ENCODE results near the gene EBF4.

DNA sequence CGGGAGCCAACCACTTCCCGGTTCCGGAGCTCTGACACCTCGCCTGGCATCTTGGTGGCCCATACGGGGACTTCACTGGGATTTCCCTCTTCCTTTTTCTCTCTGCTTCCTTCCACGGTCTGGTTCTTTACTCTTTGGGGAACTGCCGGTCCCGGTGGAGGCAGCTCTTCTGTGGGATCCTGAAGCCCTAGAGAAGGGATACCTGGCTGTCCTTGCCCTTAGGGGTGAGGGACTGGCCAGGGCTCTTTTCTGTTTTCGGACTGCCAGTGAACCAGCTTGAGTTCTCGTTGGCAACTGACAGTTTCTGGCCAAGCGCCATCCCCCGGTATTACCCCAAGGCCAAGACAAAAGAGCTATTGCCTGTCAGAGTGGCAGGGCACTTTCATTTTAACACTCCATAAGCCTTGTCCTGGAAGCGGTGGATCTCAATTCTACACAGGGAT lies 108.7 kb downstream of the EBF4 start:
- TF ChIP-seq, protein P1, sequence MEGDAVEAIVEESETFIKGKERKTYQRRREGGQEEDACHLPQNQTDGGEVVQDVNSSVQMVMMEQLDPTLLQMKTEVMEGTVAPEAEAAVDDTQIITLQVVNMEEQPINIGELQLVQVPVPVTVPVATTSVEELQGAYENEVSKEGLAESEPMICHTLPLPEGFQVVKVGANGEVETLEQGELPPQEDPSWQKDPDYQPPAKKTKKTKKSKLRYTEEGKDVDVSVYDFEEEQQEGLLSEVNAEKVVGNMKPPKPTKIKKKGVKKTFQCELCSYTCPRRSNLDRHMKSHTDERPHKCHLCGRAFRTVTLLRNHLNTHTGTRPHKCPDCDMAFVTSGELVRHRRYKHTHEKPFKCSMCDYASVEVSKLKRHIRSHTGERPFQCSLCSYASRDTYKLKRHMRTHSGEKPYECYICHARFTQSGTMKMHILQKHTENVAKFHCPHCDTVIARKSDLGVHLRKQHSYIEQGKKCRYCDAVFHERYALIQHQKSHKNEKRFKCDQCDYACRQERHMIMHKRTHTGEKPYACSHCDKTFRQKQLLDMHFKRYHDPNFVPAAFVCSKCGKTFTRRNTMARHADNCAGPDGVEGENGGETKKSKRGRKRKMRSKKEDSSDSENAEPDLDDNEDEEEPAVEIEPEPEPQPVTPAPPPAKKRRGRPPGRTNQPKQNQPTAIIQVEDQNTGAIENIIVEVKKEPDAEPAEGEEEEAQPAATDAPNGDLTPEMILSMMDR (IDR thresholded peaks at IDR 0.05): no peak
- no peak for TF ChIP-seq EZH2 (IDR thresholded peaks at IDR 0.05; ENCODE audit: borderline replicate concordance, insufficient read depth, low read depth, low read length, poor library complexity, severe bottlenecking)
